ENCODE data around the gene SPATA3.

DNA sequence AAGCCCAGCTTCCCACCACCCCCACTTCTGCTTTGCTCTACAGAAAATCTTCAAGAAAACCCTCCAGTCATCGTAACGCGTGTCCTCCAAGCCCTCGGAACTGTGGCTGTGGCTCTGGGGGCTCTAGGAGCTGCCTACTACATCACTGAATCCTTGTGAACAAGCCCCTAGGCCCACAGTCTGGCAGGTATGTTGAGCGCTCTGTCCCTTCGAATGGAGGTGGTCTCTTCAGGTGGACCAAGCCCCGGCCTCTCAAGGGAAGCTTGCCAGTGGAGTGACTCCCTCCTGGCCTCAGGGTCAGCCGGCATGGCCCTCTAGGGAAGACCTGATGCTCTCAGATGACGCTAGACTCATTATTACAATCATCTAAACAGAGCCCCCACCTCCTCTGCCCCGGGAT lies 6.7 kb downstream of the SPATA3 start:
- TF ChIP-seq GATA2 (IDR thresholded peaks at IDR 0.05; ENCODE audit: low read depth, low read length) (no peak), GATA3 (IDR thresholded peaks at IDR 0.05; ENCODE audit: low read depth, low read length) (no peak)

All from SH-SY5Y (cell line).